Fibroblast of pulmonary artery (primary cell): ENCODE data around the gene FAM234B.

ENCODE experiments used
- DNase-seq: peaks from one replicate; pipeline ENCODE4 v3.0.0-alpha.2; 2010; ENCODE audit warnings: low read depth
- H3K4me3 ChIP-seq: replicated peaks from 2 replicates; pipeline ENCODE4 v1.5.1; 2011; ENCODE audit warnings: low read depth, mild to moderate bottlenecking, control low read depth, low read length, moderate library complexity
- CTCF ChIP-seq: IDR thresholded peaks from 2 replicates; pipeline ENCODE4 v1.5.1; 2011; ENCODE audit warnings: mild to moderate bottlenecking, control low read depth, low read length, inconsistent platforms; ENCODE audit errors: missing control alignments

The FAM234B gene

GRCh38 chr12:13069380-13069779 is 25.2 kb downstream of the FAM234B start:
- TF ChIP-seq CTCF, result no peak
- H3K4me3 ChIP-seq, result no peak overlapping the region
- DNase-seq, result no peak

DNA sequence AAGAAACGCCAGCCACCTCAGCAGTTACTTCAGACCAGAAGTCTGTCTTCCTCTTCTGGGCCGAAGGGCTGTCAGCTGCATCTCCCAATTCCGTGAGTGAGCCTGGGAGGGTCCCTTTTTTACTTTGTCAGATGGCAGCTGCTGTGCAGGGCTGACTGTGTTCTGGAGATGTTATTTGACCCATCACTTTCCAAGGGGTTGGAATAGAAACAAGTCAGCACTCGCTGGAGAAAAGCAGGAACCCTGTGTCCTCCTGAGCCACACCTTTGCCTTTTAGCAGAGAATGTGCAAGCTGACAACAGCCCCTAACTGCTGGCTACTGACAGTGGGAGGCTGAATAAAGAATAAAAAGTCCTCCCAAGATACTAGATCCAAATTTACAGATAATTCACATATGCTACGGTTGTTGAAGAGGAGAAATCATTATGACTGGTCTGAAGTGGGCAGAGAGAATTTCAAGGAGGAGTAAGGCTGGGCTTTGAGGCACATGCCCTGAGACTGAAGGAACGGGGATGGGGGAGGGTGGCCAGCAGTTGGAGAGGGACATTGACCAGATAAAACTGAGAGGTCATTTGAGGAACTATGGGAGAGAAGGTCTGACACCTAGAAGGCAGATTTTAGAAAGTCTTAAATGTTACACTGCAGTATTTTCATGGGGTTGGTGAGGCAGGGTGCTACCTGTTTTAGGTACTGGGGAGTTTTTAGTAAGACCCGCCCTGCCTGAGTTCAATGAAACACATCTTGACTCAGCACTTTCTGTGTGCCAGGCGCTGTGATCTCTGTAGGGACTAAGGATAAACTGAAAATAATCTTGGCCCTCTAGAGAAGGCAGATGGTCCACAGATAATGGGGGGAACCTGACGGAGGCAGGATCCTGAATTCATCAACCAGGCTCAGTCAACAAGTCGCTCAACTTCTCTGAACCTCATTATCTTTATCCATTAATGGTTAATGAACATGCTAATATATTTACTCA is 27.4 kb downstream of the FAM234B start:
- H3K4me3 ChIP-seq, result no peak overlapping the region
- no peak for DNase-seq
- TF ChIP-seq CTCF, result no peak

- TF ChIP-seq CTCF, result no peak
- no peak overlapping the region for H3K4me3 ChIP-seq
- no peak for DNase-seq
Observed at GRCh38 chr12:13073173-13073572, 29.0 kb downstream of the FAM234B start.

DNA sequence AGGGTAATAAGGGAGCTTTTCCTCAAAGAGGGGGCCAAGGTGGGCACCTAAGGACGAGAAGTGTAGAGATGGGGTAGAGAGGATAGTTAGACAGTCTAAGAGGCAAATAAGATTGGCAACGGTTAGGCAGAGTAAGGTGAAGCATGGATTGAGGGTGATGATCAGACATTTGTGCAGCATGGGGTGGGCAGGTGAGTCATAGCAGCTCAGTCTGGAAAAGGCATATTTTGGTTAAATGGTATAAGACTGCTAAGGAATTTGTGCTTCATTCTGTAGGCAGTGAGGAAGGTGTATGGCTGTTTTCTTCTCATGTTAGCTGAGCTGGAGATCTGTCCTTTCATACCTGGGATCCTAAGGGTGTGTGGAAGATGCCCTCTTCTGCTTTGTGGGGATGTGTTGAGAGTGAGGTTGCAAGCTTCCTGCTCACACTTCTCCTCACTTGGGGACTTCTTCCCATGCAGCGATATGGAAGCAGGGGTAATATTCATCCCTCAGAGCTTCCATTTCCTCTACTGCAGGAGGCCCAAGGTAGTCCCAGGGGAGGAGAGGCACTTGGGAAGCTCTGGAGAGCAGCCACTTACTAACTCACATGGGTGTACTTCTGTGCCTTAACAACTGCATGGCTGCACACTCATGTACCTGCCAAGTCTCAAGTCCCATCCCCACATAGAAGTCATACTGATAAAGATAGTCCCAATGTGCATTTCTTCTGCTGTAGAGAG is 30.4 kb downstream of the FAM234B start:
- no peak overlapping the region for H3K4me3 ChIP-seq
- no peak for DNase-seq
- no peak for TF ChIP-seq CTCF

- no peak for TF ChIP-seq CTCF
- no peak overlapping the region for H3K4me3 ChIP-seq
- no peak for DNase-seq
Observed at GRCh38 chr12:13075118-13075480, 30.9 kb downstream of the FAM234B start.

- no peak overlapping the region for H3K4me3 ChIP-seq
- DNase-seq, result no peak
Observed at GRCh38 chr12:13075786-13076570, 31.8 kb downstream of the FAM234B start.

More at GRCh38 chr12:13075786-13076570, 31.8 kb downstream of the FAM234B start:
- no peak for TF ChIP-seq CTCF
